NCI-H2227 (cell line): ENCODE data around the gene FGF11.
"Not testable (repeated sequence)": the region's sequence is repeated elsewhere in the genome, so short reads cannot be mapped to it uniquely, and the experiment has no call there.

Source experiments
- DNase-seq: peaks from one replicate; lab custom pipeline; 2025; ENCODE audit not compliant: unreplicated experiment; lab: John Stamatoyannopoulos, UW

FGF11 gene

DNA sequence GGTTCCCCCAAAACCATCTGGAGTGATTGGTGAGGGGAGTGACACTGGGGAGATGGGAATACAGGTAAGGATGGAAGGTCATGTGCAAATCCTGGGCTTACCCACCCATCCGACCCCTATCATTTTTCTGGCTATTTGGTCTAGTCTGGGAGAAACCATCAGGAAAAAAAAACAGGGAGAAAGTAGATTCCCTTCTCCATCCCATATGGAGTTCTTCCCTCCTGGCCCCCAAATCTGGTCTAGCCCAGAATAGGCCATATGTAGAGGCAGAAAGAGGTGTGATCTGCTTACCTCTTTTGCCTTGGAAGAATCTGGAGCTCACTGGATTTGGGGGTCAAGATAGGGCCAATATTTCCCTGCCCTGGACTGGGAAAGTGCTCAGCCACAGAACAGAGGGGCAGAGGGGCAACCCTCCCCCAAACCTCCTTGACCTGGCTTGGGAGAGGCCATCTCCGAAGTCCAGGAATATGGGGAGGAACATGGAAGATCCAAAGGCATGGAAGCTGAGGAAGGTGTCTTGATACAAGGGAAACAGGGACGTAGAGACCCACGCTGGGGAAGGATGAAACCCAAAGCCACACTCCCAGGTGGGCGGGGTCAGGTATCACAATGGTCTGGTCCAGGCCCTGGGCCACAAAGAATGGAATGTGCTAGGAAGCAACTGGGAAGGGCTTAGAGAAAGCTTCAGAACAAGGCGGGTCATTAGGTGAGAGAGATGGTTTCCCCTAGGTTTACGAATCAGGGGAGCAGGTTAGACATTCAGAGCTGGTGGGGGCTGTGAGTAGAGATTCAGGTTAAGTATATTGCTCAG lies 21.7 kb downstream of the FGF11 start:
- no peak for DNase-seq

DNA sequence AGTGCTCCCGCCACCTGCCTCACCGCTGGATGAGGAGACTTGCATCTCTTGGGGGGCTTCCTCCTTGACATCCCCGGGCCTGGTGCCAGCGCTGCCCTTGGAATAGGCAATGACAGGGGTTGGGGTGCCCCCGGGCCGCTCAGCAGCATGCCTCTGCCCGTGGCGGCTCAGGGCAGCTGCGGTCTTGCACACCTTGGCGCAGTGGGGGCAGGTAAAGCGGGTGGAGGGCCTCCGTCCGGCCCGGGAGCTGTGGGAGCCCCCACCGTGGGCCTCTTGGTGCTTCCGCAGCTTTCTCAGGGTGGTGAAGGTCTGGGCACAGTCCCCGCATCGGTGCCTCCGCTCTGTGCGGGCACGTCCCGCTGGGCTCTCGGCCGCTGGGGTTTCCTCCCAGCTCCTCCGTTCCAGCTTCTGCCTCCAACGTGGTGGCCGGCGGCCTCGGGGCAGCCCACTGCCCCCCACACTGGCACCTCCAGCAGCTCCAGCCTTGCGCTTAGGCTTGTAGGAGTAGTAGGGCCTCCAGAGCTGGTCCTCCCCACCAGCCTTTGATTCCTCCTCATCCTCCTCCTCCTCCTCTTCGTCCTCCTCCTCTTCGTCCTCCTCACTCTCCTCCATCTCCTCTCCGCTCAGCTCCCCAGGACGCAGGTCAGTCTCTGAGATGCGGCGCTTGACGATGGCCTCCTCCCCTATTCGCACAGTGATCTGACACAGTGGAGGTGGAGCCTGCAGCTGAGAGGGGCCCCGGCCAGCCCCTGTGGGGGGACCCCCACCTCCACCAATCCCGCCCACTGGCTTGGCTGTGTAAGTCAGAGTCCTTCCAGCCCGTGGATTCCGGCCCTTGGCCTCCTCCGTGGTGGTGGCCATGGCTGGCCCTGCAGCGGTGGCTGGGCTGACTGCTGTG lies 23.4 kb downstream of the FGF11 start:
- DNase-seq: no peak

DNA sequence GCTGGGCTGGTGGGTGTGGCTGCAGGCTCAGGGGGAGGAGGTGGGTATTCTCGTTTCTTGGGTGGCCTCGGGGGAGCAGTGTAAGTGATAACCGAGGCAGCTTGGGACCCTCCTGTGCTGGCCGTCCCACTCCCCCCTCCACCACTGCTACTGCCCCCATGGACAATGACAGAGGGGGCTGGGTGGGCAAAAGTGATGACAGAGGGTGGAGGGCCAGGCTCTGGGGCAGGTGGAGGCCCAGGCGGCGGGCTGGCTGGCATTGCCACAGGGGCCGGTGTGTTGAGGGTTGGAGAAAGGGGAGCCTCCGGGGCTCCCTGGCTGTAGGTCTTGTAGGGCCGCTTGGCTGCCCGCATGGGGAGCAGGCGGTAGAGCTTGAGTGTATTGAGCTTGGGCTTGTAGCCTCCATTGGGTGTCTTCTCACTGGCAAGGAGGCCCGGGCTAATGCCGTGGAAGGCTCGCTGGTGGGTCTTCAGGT lies 24.1 kb downstream of the FGF11 start:
- no peak for DNase-seq

DNA sequence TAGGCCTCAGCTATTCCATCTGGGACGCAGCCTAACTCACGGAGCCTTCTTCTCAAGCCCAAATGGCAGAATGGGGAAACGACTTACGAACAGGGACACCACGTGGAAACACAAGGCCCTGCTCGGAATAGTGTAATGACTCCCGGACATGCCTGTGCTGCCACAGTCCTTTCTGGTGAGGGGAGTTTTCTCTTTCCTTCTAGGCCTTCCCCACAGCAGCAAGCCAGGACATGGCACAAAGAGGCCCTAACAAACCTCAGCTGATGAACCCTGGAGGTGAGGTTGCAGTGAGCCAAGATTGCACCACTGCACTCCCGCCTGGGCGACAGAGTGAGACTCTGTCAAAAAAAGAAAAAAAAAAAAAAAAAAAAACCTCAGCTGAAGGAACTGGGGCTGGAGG lies 24.8 kb downstream of the FGF11 start:
- no peak for DNase-seq

DNA sequence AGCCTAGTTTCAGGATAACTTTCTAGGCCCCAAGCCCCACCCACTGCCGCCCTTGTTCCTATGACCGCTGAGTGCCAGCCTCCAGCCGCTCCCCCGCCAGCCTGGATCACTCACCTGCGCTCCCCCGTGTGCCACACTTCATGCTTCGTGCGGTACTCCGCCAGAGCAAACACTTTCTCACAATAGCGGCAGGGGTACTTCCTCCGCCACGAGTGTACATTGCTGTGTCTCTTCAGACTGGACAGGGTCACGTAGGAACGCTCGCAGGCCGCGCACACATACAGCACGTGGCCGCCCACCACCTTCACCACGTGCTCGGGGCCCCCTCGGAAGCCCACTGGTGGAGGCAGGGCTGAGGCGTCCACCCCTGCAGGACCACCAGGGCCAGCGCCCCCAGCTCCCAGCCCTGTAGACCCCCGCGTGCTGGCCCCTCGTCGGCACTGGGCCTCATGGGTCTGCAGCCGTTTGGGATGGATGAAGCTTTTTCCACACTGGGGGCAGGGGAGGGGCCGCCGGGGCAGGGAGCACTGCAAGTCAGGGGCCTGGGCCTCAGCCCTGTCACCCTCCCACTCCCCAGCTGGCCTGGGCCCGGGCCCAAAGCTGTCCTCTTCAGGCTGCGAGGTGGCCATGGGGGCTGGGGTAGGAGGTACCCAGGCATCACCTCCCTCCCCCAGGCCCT lies 26.4 kb downstream of the FGF11 start:
- no peak for DNase-seq

DNA sequence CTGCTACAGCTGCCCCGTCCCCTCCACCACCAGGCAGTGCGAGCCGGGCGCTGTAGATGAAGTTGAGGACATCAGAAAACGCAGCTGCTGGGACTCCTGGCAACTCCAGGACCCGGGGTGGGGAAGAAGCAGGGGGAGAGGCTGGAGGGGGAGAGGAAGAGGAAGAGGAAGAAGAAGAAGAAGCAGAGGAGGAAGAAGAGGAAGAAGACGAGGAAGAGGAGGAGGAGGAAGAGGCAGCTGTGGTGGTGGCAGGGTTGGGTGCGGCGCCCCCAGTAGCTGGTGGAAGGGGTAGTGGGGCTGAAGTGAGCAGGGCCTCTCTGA lies 27.0 kb downstream of the FGF11 start:
- no peak for DNase-seq

DNA sequence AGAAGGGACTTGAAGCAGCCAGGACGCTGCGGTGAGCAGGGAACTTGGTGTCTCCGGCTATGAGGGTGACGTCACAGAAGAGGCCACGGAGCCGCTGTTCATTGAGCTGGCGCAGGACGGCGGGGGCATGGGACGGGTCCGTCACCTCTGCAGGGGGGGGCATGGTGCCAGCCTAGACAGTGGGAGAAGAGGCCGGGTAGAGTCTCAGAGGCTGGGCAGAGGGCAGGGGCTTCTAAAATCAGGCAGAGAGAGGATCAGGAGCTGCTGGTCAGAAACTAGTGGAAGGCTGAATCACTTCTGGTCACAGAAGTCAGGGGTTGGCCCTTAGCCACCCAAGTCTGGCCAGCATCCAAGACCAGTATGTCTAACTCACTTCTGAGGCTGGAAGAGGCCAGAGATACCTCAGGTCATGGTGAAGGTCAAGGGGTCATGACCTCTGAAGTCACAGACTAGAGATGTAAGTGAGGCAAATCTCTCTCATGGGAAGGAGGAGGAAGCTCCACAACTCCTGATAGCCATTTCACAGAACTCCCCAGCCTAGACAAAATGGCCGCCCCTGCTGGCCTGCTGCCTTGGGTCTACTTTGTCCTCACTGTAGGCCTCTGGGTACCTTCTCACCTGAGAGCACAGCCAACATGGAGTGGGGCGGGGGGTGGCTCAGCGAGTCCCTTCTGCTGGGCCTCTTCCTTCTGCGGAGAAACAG lies 27.5 kb downstream of the FGF11 start:
- DNase-seq: no peak

DNA sequence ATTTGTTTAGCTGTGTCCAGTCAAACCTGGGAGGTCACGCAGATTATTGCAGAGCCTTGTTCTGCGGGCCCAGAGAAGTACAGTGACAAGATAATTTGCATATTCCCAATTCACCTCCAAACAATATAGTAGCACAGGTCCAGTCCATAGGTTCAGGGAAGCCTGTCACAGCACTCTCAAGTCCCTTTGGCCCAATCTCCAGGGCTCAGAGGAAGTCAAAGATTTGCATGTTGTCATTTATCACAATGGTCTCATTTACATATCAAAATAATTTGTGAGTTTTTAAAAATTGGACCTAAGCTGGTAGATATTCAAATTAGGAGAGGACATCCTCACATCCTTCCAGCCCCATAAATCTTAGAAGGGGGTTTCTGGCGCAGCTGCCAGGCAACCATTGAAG lies 28.2 kb downstream of the FGF11 start:
- no peak for DNase-seq

DNA sequence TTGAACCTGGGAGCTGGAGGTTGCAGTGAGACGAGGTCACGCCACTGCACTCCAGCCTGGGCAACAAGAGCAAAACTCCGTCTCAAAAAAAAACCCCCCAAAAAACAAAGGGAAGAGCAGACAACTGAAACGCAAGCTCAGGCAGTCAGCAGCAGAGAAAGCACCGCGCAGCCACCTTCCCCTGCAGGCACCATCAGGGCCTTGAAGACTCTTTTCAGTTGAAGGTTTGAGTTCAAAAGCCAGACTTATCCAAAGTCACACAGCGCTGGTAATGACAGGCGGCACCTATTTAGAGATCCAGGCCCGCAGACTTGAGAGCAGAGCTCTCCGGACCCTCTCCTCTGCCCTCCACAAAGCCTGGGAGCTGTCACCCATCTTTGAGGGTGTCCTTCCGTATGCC lies 29.0 kb downstream of the FGF11 start:
- DNase-seq: no peak

DNA sequence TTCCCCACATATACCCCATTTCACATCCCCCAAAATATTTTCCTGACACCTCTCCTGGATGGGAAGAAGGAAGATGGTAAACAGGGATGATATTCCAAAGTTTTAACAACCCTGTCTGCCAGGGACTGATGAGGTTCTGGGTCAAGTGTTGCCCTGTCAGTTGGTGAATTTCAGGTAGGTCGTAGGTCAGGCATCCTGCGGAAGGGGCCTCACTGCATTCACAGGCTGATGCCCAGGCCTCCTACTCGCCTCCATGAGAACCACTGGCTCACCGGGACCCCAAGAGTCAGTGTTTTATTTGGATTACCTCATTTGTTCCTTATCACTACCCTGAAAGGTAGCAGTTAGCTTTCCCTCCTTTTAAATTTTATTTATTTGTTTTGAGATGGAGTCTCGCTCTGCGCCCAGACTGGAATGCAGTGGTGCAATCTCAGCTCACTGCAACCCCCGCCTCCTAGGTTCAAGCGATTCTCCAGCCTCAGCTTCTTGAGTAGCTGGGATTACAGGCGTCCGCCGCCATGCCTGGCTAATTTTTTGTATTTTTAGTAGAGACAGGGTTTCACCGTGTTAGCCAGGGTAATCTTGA lies 29.6 kb downstream of the FGF11 start:
- DNase-seq: no peak

DNA sequence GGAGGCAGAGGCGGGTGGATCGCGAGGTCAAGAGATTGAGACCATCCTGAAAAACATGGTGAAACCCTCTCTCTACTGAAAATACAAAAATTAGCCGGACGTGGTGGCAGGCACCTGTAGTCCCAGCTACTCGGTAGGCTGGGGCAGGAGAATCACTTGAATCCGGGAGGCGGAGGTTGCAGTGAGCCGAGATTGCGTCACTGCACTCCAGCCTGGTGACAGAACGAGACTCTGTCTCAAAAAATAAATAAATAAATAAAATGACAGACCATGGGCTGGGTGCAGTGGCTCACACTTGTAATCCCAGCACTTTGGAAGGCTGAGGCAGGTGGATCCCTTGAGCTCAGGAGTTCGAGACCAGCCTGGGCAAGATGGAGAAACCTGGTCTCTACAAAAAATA lies 30.5 kb downstream of the FGF11 start:
- DNase-seq: not testable (repeated sequence)

DNA sequence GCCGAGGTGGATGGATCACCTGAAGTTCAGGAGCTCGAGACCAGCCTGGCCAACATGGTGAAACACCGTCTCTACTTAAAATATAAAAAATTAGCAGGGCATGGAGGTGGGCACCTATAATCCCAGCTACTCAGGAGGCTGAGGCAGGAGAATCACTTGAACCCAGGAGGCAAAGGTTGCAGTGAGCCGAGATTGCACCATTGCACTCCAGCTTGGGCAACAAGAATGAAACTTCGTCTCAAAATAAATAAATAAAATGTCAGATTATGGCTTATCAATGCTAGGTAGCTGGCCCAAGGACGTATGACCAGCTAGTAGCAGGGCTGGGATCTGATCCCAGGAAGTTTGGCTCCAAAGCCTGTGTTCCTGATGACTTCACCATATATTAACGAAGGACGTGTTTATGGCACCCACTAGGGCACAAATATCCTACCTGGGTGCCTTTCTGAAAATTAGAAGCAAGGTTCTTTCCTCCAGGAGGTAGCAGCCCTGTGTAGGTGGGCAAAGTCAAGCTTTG lies 31.2 kb downstream of the FGF11 start:
- not testable (repeated sequence) for DNase-seq

DNA sequence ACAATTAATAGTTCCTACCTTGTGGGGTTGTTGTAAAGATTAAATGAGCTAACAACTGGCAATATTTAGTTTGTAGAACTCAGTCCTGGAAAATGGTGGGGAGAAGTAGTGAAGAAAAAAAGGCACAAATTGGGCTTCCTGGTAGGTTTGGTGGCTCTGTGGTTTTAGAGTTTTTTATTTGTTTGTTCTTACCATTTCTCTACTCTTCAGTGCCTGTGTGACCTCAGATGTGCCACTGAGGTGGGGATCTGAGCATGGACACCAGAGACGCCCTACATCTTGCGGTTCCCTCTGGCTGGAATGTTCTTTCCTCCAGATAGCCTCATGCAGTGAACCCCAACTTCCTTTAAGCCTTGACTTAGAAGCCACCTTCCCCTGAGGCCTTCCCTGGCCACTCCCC lies 32.4 kb downstream of the FGF11 start:
- DNase-seq: no peak

DNA sequence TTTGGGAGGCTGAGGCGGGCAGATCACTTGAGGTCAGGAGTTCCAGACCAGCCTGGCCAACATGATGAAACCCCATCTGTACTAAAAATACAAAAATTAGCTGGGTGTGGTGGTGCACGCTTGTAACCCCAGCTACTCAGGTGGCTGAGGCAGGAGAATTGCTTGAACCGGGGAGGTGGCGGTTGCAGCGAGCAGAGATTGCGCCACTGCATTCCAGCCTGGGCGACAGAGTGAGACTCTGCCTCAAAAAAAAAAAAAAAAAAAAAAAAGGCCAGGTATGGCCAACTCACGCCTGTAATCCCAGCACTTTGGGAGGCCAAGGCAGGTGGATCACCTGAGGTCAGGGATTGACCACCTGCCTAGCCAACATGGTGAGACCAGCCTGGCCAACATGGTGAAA lies 35.5 kb downstream of the FGF11 start:
- DNase-seq: not testable (repeated sequence)

DNA sequence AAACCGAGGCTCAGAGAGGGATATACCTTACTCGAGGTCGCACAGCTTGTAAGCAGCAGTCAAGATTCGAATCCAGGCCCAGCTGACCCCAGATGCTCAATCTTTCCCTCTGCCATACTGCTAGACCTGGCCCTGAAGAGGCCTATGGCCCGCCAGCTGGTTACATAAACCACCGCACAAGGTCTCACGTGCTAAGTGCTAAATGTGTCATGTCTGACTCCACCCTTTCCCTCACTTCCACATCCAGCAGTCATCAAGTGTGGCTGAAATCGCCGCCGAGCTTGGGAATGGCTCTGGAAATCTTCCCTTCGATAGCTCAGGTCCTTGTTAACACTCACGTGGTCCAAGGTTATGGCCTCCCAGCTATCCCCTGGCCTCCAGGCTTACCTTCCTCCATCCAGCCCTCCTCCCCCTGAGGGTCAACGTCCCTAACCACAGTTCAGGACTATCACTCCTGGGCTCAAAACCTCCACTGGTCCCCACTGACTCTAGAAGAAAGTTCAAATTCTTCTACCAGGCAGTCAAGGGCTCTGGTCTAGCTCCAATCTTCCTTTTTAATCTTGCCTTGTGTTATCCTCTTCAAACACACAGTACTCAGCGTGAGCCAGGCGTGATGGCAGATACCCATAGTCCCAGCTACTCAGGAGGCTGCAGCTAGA lies 36.6 kb downstream of the FGF11 start:
- no peak for DNase-seq

DNA sequence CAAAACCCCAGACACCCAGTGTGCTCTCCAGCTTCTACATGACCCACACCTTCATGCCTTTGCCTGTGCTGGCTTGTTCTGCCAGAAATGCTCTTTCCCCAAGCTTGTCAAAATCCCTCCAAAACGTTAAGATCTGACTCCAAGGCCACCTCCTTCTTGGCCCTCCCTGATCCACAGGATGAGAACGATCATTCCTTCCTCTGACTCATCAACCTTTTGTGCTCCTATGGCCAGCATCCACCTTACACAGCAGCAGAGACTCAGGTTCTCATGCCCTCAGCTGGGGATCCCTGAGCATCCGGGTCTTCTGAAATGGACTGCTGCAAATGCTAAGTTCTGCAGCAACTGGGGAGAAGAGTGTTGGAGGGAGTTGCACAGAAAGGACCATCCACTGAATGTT lies 37.2 kb downstream of the FGF11 start:
- DNase-seq: no peak

DNA sequence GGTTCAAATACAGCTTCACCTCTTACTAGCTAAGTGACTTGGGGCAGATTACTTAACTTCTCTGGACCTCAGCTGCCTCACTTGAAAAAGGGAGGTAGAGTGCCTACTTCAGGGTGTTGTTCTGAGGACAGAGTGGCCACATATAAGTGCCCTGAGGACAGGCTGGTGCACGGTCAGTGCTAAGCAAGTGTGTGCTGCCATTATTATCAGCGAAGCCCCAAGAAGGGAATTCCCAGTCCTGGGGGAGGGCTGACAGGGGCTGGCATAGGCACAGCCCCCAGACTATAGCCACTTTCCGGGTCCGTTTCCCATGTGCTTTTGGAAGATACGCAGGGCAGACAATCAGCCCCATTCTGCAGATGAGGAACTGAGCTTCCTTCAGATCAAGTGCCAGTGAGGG lies 37.6 kb downstream of the FGF11 start:
- no peak for DNase-seq

DNA sequence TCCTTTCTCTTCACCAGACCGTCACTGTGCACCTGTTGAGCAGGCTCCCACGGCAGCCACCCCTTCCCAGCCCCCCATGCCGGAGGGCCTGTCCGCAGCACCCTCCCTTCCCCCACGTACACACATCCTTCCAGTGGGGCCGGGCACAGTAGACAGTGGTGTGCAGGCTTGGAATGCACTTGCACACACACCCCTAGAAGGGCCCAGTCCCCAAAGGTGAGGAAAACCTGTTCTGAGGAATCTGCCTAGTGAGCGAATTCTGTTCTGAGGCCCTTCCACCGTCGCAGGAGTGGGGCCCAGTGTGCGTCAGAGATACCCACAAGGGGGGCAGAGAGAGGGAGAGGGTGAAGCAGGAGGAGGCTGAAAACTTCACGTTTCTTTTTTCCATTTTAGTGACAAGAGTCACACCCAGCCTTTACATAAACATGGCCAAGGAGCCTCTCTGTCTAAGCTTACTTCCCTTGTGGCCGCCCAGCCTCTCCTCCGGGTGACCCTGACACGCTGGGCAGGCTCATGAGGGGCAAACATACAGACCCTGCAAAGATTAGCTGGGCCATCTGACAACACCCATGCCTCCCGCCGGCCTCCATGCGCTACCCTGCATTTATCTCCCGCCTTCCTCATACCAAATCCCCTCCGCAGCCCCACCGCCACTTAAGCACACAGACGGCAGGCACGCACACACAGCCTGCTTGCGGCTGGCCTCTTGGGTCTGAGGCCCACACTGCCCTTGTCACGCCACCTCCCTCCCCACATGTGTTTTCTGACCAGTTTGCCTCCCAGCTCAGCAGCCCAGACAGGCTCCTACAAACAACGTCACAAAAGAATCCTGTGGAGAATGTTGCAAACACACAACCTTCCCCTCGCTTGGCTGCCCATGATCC lies 38.3 kb downstream of the FGF11 start:
- peak; percentile 50 for DNase-seq
